GM12878 (cell line): Measurements from ENCODE around the gene RWDD1. TPM values are rescaled to one million over a fixed set of nuclear protein-coding genes. Genes with fewer than 3 reads are reported as not detected.

ENCODE experiments used
- ATAC-seq: fragments of 200-7000 bp; cut with Tn5 transposase; 3 replicates; pipeline ENCODE4 v1.9.1; 2020; ENCODE audit warnings: mild to moderate bottlenecking, moderate library complexity
- BruUV-seq: library from RNA; stranded (reverse); fragments of 400-500 nt; replicated peaks from 2 replicates; lab custom pipeline; 2021; lab: Mats Ljungman, UMichigan
- CTCF ChIA-PET: fragments of 300-600 bp; sonication (Branson Sonifier 250); formaldehyde crosslinking; extraction: SDS; loops from one replicate; lab custom pipeline; 2021; ENCODE audit warnings: inconsistent platforms; lab: Yijun Ruan, JAX
- POLR2A ChIA-PET: fragments of 350-600 bp; formaldehyde crosslinking; extraction: SDS; loops from one replicate; lab custom pipeline; 2021; ENCODE audit warnings: inconsistent platforms; lab: Charles Lee
- RAD21 ChIA-PET: fragments of 300-600 bp; sonication (Branson Sonifier 250); formaldehyde crosslinking; loops from one replicate; lab custom pipeline; 2023; ENCODE audit warnings: antibody characterized with exemption; ENCODE audit not compliant: unreplicated experiment; lab: Charles Lee
- SMC1A ChIA-PET: fragments of 300-600 bp; sonication (Branson Sonifier 250); formaldehyde crosslinking; loops from one replicate; lab custom pipeline; 2023; ENCODE audit not compliant: unreplicated experiment, uncharacterized antibody; lab: Charles Lee
- DNase-seq: peaks from one replicate; pipeline ENCODE4 v3.0.0-alpha.2; 2011; ENCODE audit warnings: low read depth, low spot score
- FAIRE-seq: peaks from 3 replicates; lab custom pipeline; 2011; peaks lifted over from hg19 to GRCh38; lab: Jason Lieb, UNC
- H2AFZ ChIP-seq: 2 replicates; pipeline ENCODE4 v1.6.0; 2011; ENCODE audit warnings: low read depth, low read length, control low read depth; ENCODE audit not compliant: control insufficient read depth
- H3K27ac ChIP-seq: 2 replicates; pipeline ENCODE4 v1.5.1; 2011; ENCODE audit warnings: control low read depth; ENCODE audit not compliant: control insufficient read depth, insufficient read depth
- H3K27me3 ChIP-seq, 2 experiments: replicated peaks in 1 of 2; 2 replicates each; pipeline versions ENCODE4 v1.6.0 to v1.6.1; 2011; ENCODE audit warnings: low read length in 1 of 2; ENCODE audit not compliant: control insufficient read depth in 2 of 2, insufficient read depth in 2 of 2
- H3K36me3 ChIP-seq, 2 experiments: 2 replicates each; pipeline ENCODE4 v1.5.1; 2011; ENCODE audit warnings: low read length in 1 of 2; ENCODE audit not compliant: control insufficient read depth in 2 of 2, insufficient read depth in 2 of 2
- H3K4me1 ChIP-seq: 2 replicates; pipeline ENCODE4 v1.6.1; 2011; ENCODE audit warnings: mild to moderate bottlenecking, low read length, moderate library complexity, mixed read lengths; ENCODE audit not compliant: control insufficient read depth, insufficient read depth
- H3K4me2 ChIP-seq: 2 replicates; pipeline ENCODE4 v1.6.0; 2011; ENCODE audit warnings: control low read depth; ENCODE audit not compliant: control insufficient read depth, insufficient read depth
- H3K4me3 ChIP-seq: fragments of 200-600 bp; sonication (generic); 2 replicates; pipeline ENCODE4 v1.5.1; 2016
- H3K79me2 ChIP-seq: 2 replicates; pipeline ENCODE4 v1.6.0; 2011; ENCODE audit warnings: low read length; ENCODE audit not compliant: control insufficient read depth, insufficient read depth
- H3K9ac ChIP-seq: 2 replicates; pipeline ENCODE4 v1.8.0; 2011; ENCODE audit warnings: low read length, control low read depth, mixed read lengths; ENCODE audit not compliant: control insufficient read depth, insufficient read depth
- H3K9me3 ChIP-seq: replicated peaks from 3 replicates; pipeline ENCODE4 v1.5.1; 2011; ENCODE audit warnings: mild to moderate bottlenecking, low read length; ENCODE audit not compliant: control insufficient read depth, insufficient read depth
- H4K20me1 ChIP-seq: 2 replicates; pipeline ENCODE4 v1.6.0; 2011; ENCODE audit not compliant: control insufficient read depth, insufficient read depth
- ASH2L ChIP-seq: fragments of 300-600, 200-600 bp; sonication (generic); IDR thresholded peaks from 2 replicates; pipeline ENCODE4 v1.6.1; 2017; ENCODE audit warnings: low read depth, mild to moderate bottlenecking, borderline replicate concordance
- BCLAF1 ChIP-seq: fragments of 450-650 bp; IDR thresholded peaks from 2 replicates; pipeline ENCODE4 v1.6.1; 2017; ENCODE audit warnings: antibody characterized with exemption, mild to moderate bottlenecking, moderate library complexity
- EP300 ChIP-seq, 2 experiments: fragments of 150-350 bp in 1 of 2; IDR thresholded peaks; 2 replicates each; pipeline ENCODE4 v1.6.1; 2011 to 2012; ENCODE audit warnings: low read depth in 2 of 2, low read length in 2 of 2, borderline replicate concordance in 1 of 2, improper control_type of control experiment in 1 of 2, inconsistent platforms in 1 of 2; ENCODE audit not compliant: control insufficient read depth in 1 of 2
- GABPA ChIP-seq: IDR thresholded peaks from 2 replicates; pipeline ENCODE4 v1.6.1; 2014; ENCODE audit warnings: antibody characterized with exemption, low read depth, mild to moderate bottlenecking, inconsistent platforms
- KLF5 ChIP-seq: fragments of 450-650 bp; IDR thresholded peaks from 2 replicates; pipeline ENCODE4 v1.6.1; 2014; ENCODE audit warnings: mild to moderate bottlenecking; ENCODE audit not compliant: partially characterized antibody
- MTA3 ChIP-seq: IDR thresholded peaks from 2 replicates; pipeline ENCODE4 v1.6.1; 2012; ENCODE audit warnings: low read length, inconsistent platforms, borderline replicate concordance
- MYC ChIP-seq: IDR thresholded peaks from 2 replicates; pipeline ENCODE4 v1.6.1; 2011; ENCODE audit warnings: mild to moderate bottlenecking, low read length, moderate library complexity, inconsistent platforms; ENCODE audit not compliant: insufficient read depth, insufficient replicate concordance, insufficient read length, severe bottlenecking
- NFXL1 ChIP-seq: fragments of 450-650 bp; IDR thresholded peaks from 2 replicates; pipeline ENCODE4 v1.6.1; 2017; ENCODE audit warnings: antibody characterized with exemption, mild to moderate bottlenecking, borderline replicate concordance
- POLR2AphosphoS2 ChIP-seq: IDR thresholded peaks from 2 replicates; pipeline ENCODE4 v1.6.1; 2011; ENCODE audit warnings: low read depth, mild to moderate bottlenecking, low read length, improper control_type of control experiment, moderate library complexity
- RFX5 ChIP-seq: IDR thresholded peaks from 2 replicates; pipeline ENCODE4 v1.6.1; 2011; ENCODE audit warnings: low read depth, low read length, improper control_type of control experiment
- SP1 ChIP-seq: IDR thresholded peaks from one replicate; pipeline ENCODE4 v1.6.1; 2011; ENCODE audit warnings: low read depth, low read length
- SPI1 ChIP-seq: IDR thresholded peaks from 2 replicates; pipeline ENCODE4 v1.6.1; 2011; ENCODE audit warnings: low read depth, mild to moderate bottlenecking, low read length, moderate library complexity, borderline replicate concordance; ENCODE audit not compliant: insufficient read depth
- SREBF1 ChIP-seq: IDR thresholded peaks from 2 replicates; pipeline ENCODE4 v1.6.1; 2012; ENCODE audit warnings: mild to moderate bottlenecking, low read length
- TCF7 ChIP-seq: IDR thresholded peaks from 2 replicates; pipeline ENCODE4 v1.6.1; 2014; ENCODE audit warnings: antibody characterized with exemption, borderline replicate concordance
- ZBTB40 ChIP-seq: fragments of 450-650 bp; IDR thresholded peaks from 2 replicates; pipeline ENCODE4 v1.6.1; 2016; ENCODE audit warnings: mild to moderate bottlenecking, moderate library complexity, borderline replicate concordance
- in situ Hi-C: fragments of 300-500 bp; cut with MboI; formaldehyde crosslinking; loops from 9 replicates; pipeline ENCODE4 v1.14.3; 2018; ENCODE audit warnings: mixed read lengths
- intact Hi-C: fragments of 100-400 bp; cut with micrococcal nuclease; formaldehyde crosslinking; loops from one replicate; pipeline ENCODE4 v1.14.2; 2022; ENCODE audit not compliant: unreplicated experiment
- polyA plus RNA-seq, 11 experiments: library from polyadenylated mRNA; depleted of rRNA in 4 of 11; unstranded in 6 of 11; stranded (reverse) in 5 of 11; fragments of >200 nt; fragmentation: Nextera tagmentation in 4 of 11; fragmentation: Illumina TruSeq in 1 of 11; extraction: Ambion mirVana in 4 of 11; extraction: Trizol in 1 of 11; gene quantifications; 1 replicate in 1 of 11; 2 replicates in 10 of 11; pipeline versions ENCODE4 v1.2.1 to v1.2.3, GENCODE V29; 2011 to 2016; ENCODE audit warnings: inconsistent platforms in 2 of 11, missing spikeins in 2 of 11, low read depth in 1 of 11
- total RNA-seq, 4 experiments: library from RNA; depleted of rRNA in 3 of 4; stranded (reverse); fragments of >200 nt in 3 of 4; fragmentation: Illumina TruSeq in 1 of 4; extraction: Trizol in 1 of 4; gene quantifications; 2 replicates each; pipeline versions ENCODE4 v1.2.1 to v1.2.3, GENCODE V29; 2013 to 2021

RWDD1 gene
- total and polyA plus RNA-seq, 10 of the 15 experiments (the other 5 are each of a cell fraction or from before 2014, with no cell fraction given) = 40.1 to 107 (median 65.8) TPM

DNA sequence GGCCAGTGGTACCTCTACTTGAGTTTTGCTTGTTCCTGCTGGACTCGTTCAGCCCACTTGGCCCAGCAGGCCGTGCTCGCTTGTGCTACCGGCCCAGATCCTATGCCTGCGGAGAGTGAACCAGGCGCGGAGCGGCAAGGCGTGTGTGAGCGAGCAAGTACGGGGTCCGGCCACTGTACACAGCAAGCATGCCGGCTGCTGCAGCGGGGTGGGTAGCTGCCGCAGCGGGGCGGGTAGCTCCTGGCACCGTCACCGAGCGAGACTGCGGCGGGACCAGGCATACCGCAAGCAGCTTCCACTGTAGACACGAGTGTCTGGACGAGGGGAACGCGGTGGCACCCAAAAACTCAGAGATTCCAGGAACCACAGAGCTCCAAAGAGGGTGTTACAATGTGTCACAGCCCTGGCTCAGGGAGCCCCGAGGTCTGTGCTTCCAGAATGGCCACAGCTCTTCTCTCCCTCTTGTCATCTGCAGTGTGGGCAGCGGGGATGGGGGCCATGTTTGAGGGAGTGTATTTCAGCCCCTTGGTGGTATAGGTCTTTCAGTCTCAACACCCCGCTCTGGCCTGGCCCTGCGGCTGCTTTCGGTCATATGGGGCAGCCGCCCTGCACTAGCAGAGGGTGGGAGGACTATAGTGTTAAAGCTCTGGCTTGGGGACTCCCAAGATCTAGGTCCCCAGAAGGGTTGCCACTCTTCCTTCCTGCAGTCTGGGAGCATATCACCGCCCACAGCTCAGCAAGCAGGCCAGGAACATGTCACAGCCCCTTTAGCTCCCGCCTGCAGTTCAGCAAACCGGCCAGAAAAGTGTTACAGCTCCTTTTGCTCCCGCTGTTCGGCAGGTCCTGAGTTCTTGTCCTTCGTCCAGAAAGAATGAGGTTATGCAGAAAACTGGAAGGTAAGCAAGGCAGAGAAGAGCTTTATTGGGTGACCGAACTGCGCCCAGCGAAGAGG, 6.1 kb upstream of the RWDD1 start (continued):
- no peak for TF ChIP-seq BCLAF1

DNA sequence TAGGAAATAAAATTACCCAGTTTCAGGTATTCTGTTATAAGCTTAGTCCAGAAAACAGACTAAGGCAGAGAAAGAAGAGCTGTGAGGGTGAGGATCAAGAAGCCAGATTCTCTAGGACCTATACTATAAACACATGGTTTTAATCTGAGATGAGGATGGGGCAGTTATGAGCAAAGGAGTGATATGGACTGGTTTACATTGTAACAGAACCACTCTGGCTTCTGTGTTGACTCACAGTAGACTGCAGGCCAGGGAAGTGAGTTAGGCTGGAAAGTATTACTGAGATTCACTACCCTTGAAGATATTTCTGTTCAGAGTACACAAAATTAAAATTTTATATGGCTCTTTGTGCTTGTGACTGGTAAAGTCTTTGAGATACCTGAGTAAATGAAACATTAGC, 3.2 kb upstream of the RWDD1 start:
- Histone ChIP-seq H3K27ac (no peak overlapping the region), H3K9ac (no peak overlapping the region), H4K20me1 (no peaks in the 10 kb centered on the region), H3K79me2 (peaks cover 29% of the 10 kb centered on the region), H3K36me3 (no peaks in the 10 kb centered on the region), H3K9me3 (no peaks in the 10 kb centered on the region), H2AFZ (no peak overlapping the region), H3K4me3 (no peak overlapping the region), H3K4me1 (peaks cover 5% of the 10 kb centered on the region; the same call in 1 of the 2 replicates), H3K27me3 (no peaks in the 10 kb centered on the region), H3K4me2 (no peak overlapping the region)
- RAD21 ChIA-PET = no interaction called here
- no peak for ATAC-seq
- in situ Hi-C loops = no loop called here
- DNase-seq = no peak
- CTCF ChIA-PET = interaction anchor here (0.6 to 1.4 kb wide), 3 partner anchors 33 to 288 kb away, joined by 3 read pairs; no protein-coding TSS in a partner anchor
- BruUV-seq = no TSS peak
- no peak for FAIRE-seq
- POLR2A ChIA-PET = no interaction called here
- intact Hi-C loops = no loop called here
- SMC1A ChIA-PET = interaction anchor here (0.8 to 1.3 kb wide), 3 partner anchors 34 to 297 kb away, joined by 3 read pairs; no protein-coding TSS in a partner anchor
- TF ChIP-seq RFX5 (no peak), SREBF1 (no peak), KLF5 (no peak), SP1 (no peak), MYC (no peak), SPI1 (no peak), GABPA (no peak), TCF7 (no peak), MTA3 (no peak), POLR2AphosphoS2 (no peak), ASH2L (no peak), ZBTB40 (no peak), NFXL1 (no peak), EP300 (IDR thresholded peaks at IDR 0.05; ENCODE audit: borderline replicate concordance in 1 of 2, control insufficient read depth in 1 of 2, low read depth in 2 of 2, low read length in 2 of 2) (no peak)
